CD4-positive, alpha-beta T cell (primary cell): ENCODE data around the gene SLC25A42. TPM values are rescaled to one million over a fixed set of nuclear protein-coding genes. Genes with fewer than 3 reads are reported as not detected.

Experiments
- ATAC-seq: fragments of 200-7000 bp; cut with Tn5 transposase; one replicate; pipeline ENCODE4 v1.10.0; 2022; ENCODE audit warnings: mild to moderate bottlenecking; ENCODE audit not compliant: poor library complexity
- CTCF ChIA-PET: fragments of 350-600 bp; sonication (Branson Sonifier 250); formaldehyde crosslinking; loops from one replicate; lab custom pipeline; 2021; ENCODE audit warnings: antibody characterized with exemption, inconsistent platforms; lab: Charles Lee
- POLR2A ChIA-PET: fragments of 350-600 bp; sonication (Branson Sonifier 250); formaldehyde crosslinking; loops from one replicate; lab custom pipeline; 2021; ENCODE audit warnings: antibody characterized with exemption, inconsistent platforms; lab: Charles Lee
- DNase-seq, 14 experiments: peaks; one replicate each; pipeline ENCODE4 v3.0.0-alpha.2; 2013 to 2020; ENCODE audit warnings: mixed read lengths in 2 of 14
- H3K27ac ChIP-seq, 2 donors: one replicate each; pipeline versions ENCODE4 v1.5.1 to v1.7.0; 2013; ENCODE audit warnings: low read length in 2 of 2, low read depth in 1 of 2, mild to moderate bottlenecking in 1 of 2
- H3K27me3 ChIP-seq, 2 experiments: 1 replicate in 1 of 2; 2 replicates in 1 of 2; pipeline versions ENCODE4 v1.6.1 to v1.7.0; 2013; ENCODE audit warnings: low read length in 2 of 2, control low read depth in 1 of 2, mild to moderate bottlenecking in 1 of 2, moderate library complexity in 1 of 2; ENCODE audit not compliant: insufficient read depth in 2 of 2, control insufficient read depth in 1 of 2
- H3K36me3 ChIP-seq: one replicate; pipeline ENCODE4 v1.6.1; 2013; ENCODE audit warnings: low read length, control low read depth; ENCODE audit not compliant: insufficient read depth
- H3K4me1 ChIP-seq: one replicate; pipeline ENCODE4 v1.6.1; 2013; ENCODE audit warnings: low read length, control low read depth; ENCODE audit not compliant: insufficient read depth
- H3K4me3 ChIP-seq: one replicate; pipeline ENCODE4 v1.5.1; 2013; ENCODE audit warnings: mild to moderate bottlenecking, low read length, moderate library complexity
- H3K9me3 ChIP-seq, 2 experiments: 1 replicate in 1 of 2; 2 replicates in 1 of 2; pipeline versions ENCODE4 v1.6.1 to v1.7.0; 2013; ENCODE audit warnings: low read length in 2 of 2, mild to moderate bottlenecking in 2 of 2, control low read depth in 1 of 2, moderate library complexity in 1 of 2; ENCODE audit not compliant: control insufficient read depth in 1 of 2, insufficient read depth in 1 of 2
- H3K27ac Mint-ChIP-seq: one replicate; pipeline ENCODE4 v1.8.0; 2020; ENCODE audit warnings: mixed read lengths
- H3K27me3 Mint-ChIP-seq: one replicate; pipeline ENCODE4 v1.8.0; 2021; ENCODE audit warnings: mixed read lengths
- H3K36me3 Mint-ChIP-seq: one replicate; pipeline ENCODE4 v1.8.0; 2021; ENCODE audit warnings: low read depth, mixed read lengths
- H3K4me1 Mint-ChIP-seq: one replicate; pipeline ENCODE4 v1.8.0; 2021; ENCODE audit warnings: low read depth, mixed read lengths
- H3K4me3 Mint-ChIP-seq: one replicate; pipeline ENCODE4 v1.8.0; 2020; ENCODE audit warnings: mild to moderate bottlenecking, mixed read lengths
- H3K9me3 Mint-ChIP-seq: one replicate; pipeline ENCODE4 v1.8.0; 2020; ENCODE audit warnings: mixed read lengths
- intact Hi-C, 2 experiments: fragments of 100-400 bp; cut with DNase I in 1 of 2; cut with micrococcal nuclease in 1 of 2; formaldehyde crosslinking; loops; one replicate each; pipeline versions ENCODE4 v1.15.1 to v1.9.0; 2023 to 2025; cut with DNase I, micrococcal nuclease
- total RNA-seq, 174 experiments: library from RNA in 2 of 174; stranded (reverse) in 2 of 174; gene quantifications; one replicate each; pipeline ENCODE4 v1.2.3 and lab custom pipeline; 2021 to 2026
- TF ChIP-seq, protein P1 (sequence below): fragments of 200-600 bp; IDR thresholded peaks from one replicate; pipeline ENCODE4 v1.8.0; 2022; ENCODE audit warnings: antibody characterized with exemption, mild to moderate bottlenecking

The SLC25A42 gene
- total RNA-seq, 2 experiments from 2014 or later, result 15.1 to 15.4 TPM

GRCh38 chr19:19149435-19149834 lies 85.6 kb downstream of the SLC25A42 start:
- no peak overlapping the region for H3K4me3 ChIP-seq
- Mint-ChIP-seq H3K4me1 (no peaks in the 10 kb centered on the region), H3K27me3 (no peaks in the 10 kb centered on the region), H3K27ac (no peak overlapping the region), H3K36me3 (peaks cover 20% of the 10 kb centered on the region), H3K9me3 (no peaks in the 10 kb centered on the region), H3K4me3 (no peak overlapping the region)
- ATAC-seq (no peak), DNase-seq (no peak)
- peaks cover 22% of the 10 kb centered on the region for H3K36me3 ChIP-seq
- intact Hi-C loops, result no loop called here
- peaks cover 8% of the 10 kb centered on the region for H3K4me1 ChIP-seq
- H3K27ac ChIP-seq, result no peak overlapping the region
- H3K9me3 ChIP-seq, result no peaks in the 10 kb centered on the region
- H3K27me3 ChIP-seq, result no peaks in the 10 kb centered on the region
- ChIA-PET POLR2A (no interaction called here), CTCF (no interaction called here)
- TF ChIP-seq, protein P1, sequence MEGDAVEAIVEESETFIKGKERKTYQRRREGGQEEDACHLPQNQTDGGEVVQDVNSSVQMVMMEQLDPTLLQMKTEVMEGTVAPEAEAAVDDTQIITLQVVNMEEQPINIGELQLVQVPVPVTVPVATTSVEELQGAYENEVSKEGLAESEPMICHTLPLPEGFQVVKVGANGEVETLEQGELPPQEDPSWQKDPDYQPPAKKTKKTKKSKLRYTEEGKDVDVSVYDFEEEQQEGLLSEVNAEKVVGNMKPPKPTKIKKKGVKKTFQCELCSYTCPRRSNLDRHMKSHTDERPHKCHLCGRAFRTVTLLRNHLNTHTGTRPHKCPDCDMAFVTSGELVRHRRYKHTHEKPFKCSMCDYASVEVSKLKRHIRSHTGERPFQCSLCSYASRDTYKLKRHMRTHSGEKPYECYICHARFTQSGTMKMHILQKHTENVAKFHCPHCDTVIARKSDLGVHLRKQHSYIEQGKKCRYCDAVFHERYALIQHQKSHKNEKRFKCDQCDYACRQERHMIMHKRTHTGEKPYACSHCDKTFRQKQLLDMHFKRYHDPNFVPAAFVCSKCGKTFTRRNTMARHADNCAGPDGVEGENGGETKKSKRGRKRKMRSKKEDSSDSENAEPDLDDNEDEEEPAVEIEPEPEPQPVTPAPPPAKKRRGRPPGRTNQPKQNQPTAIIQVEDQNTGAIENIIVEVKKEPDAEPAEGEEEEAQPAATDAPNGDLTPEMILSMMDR, result no peak

DNA sequence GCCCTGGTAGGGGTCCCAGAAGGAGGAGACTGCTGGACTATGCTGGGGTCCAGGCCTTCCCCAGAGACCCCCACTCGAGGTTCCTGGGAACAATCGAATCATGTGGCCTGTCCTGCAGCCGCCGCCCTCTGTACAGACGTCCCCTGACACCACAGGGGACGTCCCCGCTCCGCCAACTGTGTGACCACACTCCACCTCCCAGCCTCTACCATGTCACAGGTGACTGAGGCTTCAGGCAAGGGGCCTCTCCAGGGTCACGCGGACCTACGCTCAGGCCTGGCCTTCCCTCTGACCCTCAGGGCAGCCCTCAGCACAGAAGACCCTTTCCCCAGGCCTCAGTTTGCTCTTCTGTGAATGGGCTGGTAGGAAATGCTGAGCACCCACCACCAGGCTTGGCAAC lies 87.6 kb downstream of the SLC25A42 start:
- Histone ChIP-seq H3K27me3 (no peaks in the 10 kb centered on the region), H3K27ac (no peak overlapping the region), H3K4me1 (no peaks in the 10 kb centered on the region), H3K4me3 (no peak overlapping the region), H3K36me3 (peaks cover 27% of the 10 kb centered on the region), H3K9me3 (no peaks in the 10 kb centered on the region)
- TF ChIP-seq, protein P1, result no peak
- intact Hi-C loops, result no loop called here
- Mint-ChIP-seq H3K4me1 (no peaks in the 10 kb centered on the region), H3K4me3 (no peak overlapping the region), H3K27ac (no peak overlapping the region), H3K9me3 (no peaks in the 10 kb centered on the region), H3K36me3 (peaks cover 32% of the 10 kb centered on the region), H3K27me3 (no peaks in the 10 kb centered on the region)
- no peak for ATAC-seq
- ChIA-PET POLR2A (no interaction called here), CTCF (no interaction called here)
- no peak for DNase-seq

- TF ChIP-seq, protein P1, result no peak
- Mint-ChIP-seq H3K4me3 (no peak overlapping the region), H3K4me1 (no peaks in the 10 kb centered on the region), H3K36me3 (peaks cover 33% of the 10 kb centered on the region), H3K27me3 (no peaks in the 10 kb centered on the region), H3K27ac (no peak overlapping the region), H3K9me3 (no peaks in the 10 kb centered on the region)
- ATAC-seq (no peak), DNase-seq (no peak)
- no peaks in the 10 kb centered on the region for H3K4me1 ChIP-seq
- CTCF ChIA-PET, result no interaction called here
- H3K27me3 ChIP-seq, result no peaks in the 10 kb centered on the region
- no peaks in the 10 kb centered on the region for H3K9me3 ChIP-seq
- intact Hi-C loops, result no loop called here
- H3K36me3 ChIP-seq, result peaks cover 13% of the 10 kb centered on the region
- no peak overlapping the region for H3K4me3 ChIP-seq
- H3K27ac ChIP-seq, result no peak overlapping the region
- POLR2A ChIA-PET, result no interaction called here
These were observed 89.0 kb downstream of the SLC25A42 start for GRCh38 chr19:19152668-19153384.
